K562 (cell line): Measurements from ENCODE around the gene CDC37. TPM values are rescaled to one million over a fixed set of nuclear protein-coding genes. Genes with fewer than 3 reads are reported as not detected.
A peak's percentile ranks its signal among the peaks of the same experiment; 100 is the strongest.

ENCODE experiments used
- ATAC-seq: fragments of 200-7000 bp; cut with Tn5 transposase; 3 replicates; pipeline ENCODE4 v1.9.1; 2020; ENCODE audit warnings: moderate library complexity
- BruUV-seq: library from RNA; stranded (reverse); fragments of 400-500 nt; replicated peaks from 2 replicates; lab custom pipeline; 2021; lab: Mats Ljungman, UMichigan
- CTCF ChIA-PET: fragments of 300-600 bp; formaldehyde crosslinking; extraction: SDS; loops from one replicate; lab custom pipeline; 2021; ENCODE audit warnings: low intra/inter-chr PET ratio; lab: Yijun Ruan, JAX
- POLR2A ChIA-PET: fragments of 300-600, 350-650 bp; sonication (Branson Sonifier 250); formaldehyde crosslinking; extraction: SDS; loops from one replicate; lab custom pipeline; 2021; ENCODE audit warnings: antibody characterized with exemption, inconsistent platforms; lab: Yijun Ruan, JAX
- DNase-seq, 4 experiments: peaks; one replicate each; pipeline versions ENCODE4 v3.0.0 to v3.0.0-alpha.2; 2011 to 2018; ENCODE audit warnings: low spot score in 3 of 4, mixed read lengths in 3 of 4; ENCODE audit errors: extremely low read depth in 1 of 4
- FAIRE-seq: peaks from 2 replicates; lab custom pipeline; 2011; peaks lifted over from hg19 to GRCh38; lab: Jason Lieb, UNC
- H2AFZ ChIP-seq: 2 replicates; pipeline ENCODE4 v1.6.0; 2011; ENCODE audit warnings: low read depth, low read length, control low read depth, inconsistent platforms
- H3K27ac ChIP-seq: fragments of 200-600 bp; 3 replicates; pipeline ENCODE4 v1.8.0; 2011; ENCODE audit warnings: low read depth, mild to moderate bottlenecking, control low read depth, inconsistent platforms, low read length, moderate library complexity, mixed read lengths; ENCODE audit errors: extremely low read depth
- H3K27me3 ChIP-seq, 2 experiments: fragments of 300-600 bp in 1 of 2; 2 replicates in 1 of 2; 3 replicates in 1 of 2; pipeline versions ENCODE4 v1.6.0 to v1.8.0; 2011; ENCODE audit warnings: inconsistent platforms in 2 of 2, low read length in 2 of 2, mild to moderate bottlenecking in 1 of 2, mixed read lengths in 1 of 2, moderate library complexity in 1 of 2; ENCODE audit not compliant: control insufficient read depth in 2 of 2, insufficient read depth in 2 of 2
- H3K36me3 ChIP-seq: fragments of 300-600 bp; 3 replicates; pipeline ENCODE4 v1.8.0; 2011; ENCODE audit warnings: mild to moderate bottlenecking, low read length, inconsistent platforms; ENCODE audit not compliant: control insufficient read depth, insufficient read depth
- H3K4me1 ChIP-seq, 2 experiments: fragments of 200-600 bp in 1 of 2; replicated peaks in 1 of 2; 2 replicates in 1 of 2; 3 replicates in 1 of 2; pipeline versions ENCODE4 v1.5.1 to v1.8.0; 2011; ENCODE audit warnings: inconsistent platforms in 2 of 2, low read length in 2 of 2, mild to moderate bottlenecking in 1 of 2, mixed read lengths in 1 of 2, moderate library complexity in 1 of 2; ENCODE audit not compliant: control insufficient read depth in 2 of 2, insufficient read depth in 2 of 2
- H3K4me2 ChIP-seq: 2 replicates; pipeline ENCODE4 v1.6.1; 2011; ENCODE audit warnings: low read length, control low read depth, inconsistent platforms, mixed read lengths; ENCODE audit not compliant: insufficient read depth
- H3K4me3 ChIP-seq: fragments of 200-600 bp; sonication (generic), shearing (Covaris generic); 2 replicates; pipeline ENCODE4 v1.5.1; 2016; ENCODE audit warnings: control low read depth, inconsistent platforms
- H3K79me2 ChIP-seq: fragments of 200-600 bp; 3 replicates; pipeline ENCODE4 v1.8.0; 2011; ENCODE audit warnings: low read length, inconsistent platforms; ENCODE audit not compliant: control insufficient read depth, insufficient read depth
- H3K9ac ChIP-seq, 2 experiments: 2 replicates each; pipeline versions ENCODE4 v1.6.0 to v1.6.1; 2011; ENCODE audit warnings: low read depth in 2 of 2, low read length in 2 of 2, control low read depth in 1 of 2, inconsistent platforms in 1 of 2, mild to moderate bottlenecking in 1 of 2, mixed read lengths in 1 of 2; ENCODE audit not compliant: insufficient read depth in 1 of 2
- H3K9me1 ChIP-seq: one replicate; pipeline ENCODE4 v1.6.0; 2011; ENCODE audit warnings: inconsistent platforms, mild to moderate bottlenecking, low read length, moderate library complexity; ENCODE audit not compliant: control insufficient read depth, insufficient read depth
- H3K9me3 ChIP-seq: replicated peaks from 2 replicates; pipeline ENCODE4 v1.5.1; 2011; ENCODE audit warnings: low read depth, low read length, inconsistent platforms; ENCODE audit not compliant: control insufficient read depth, insufficient read depth
- H4K20me1 ChIP-seq: replicated peaks from 2 replicates; pipeline ENCODE4 v1.6.1; 2011; ENCODE audit warnings: low read length, inconsistent platforms, mixed read lengths; ENCODE audit not compliant: control insufficient read depth, insufficient read depth
- CBX5 ChIP-seq: IDR thresholded peaks from 2 replicates; pipeline ENCODE4 v1.6.1; 2014; ENCODE audit warnings: low read depth, borderline replicate concordance
- CEBPB ChIP-seq: fragments of 450-650 bp; IDR thresholded peaks from 2 replicates; pipeline ENCODE4 v1.6.1; 2016; ENCODE audit warnings: missing genetic modification characterization, missing compliant biosample characterization
- ILK ChIP-seq: fragments of 450-650 bp; IDR thresholded peaks from 2 replicates; pipeline ENCODE4 v1.6.1; 2016; ENCODE audit warnings: missing genetic modification characterization, low read depth, mild to moderate bottlenecking, missing compliant biosample characterization, moderate library complexity, borderline replicate concordance
- NCOA1 ChIP-seq: fragments of 450-650 bp; IDR thresholded peaks from 2 replicates; pipeline ENCODE4 v1.6.1; 2016; ENCODE audit warnings: low read depth
- NR1H2 ChIP-seq: sonication (generic); formaldehyde crosslinking; IDR thresholded peaks from 2 replicates; pipeline ENCODE4 v1.4.0; 2020; ENCODE audit warnings: mild to moderate bottlenecking, missing genetic modification reagents
- PHB2 ChIP-seq: fragments of 450-650 bp; IDR thresholded peaks from 2 replicates; pipeline ENCODE4 v1.6.1; 2017; ENCODE audit warnings: low read depth
- POLR2G ChIP-seq: fragments of 200-400 bp; formaldehyde crosslinking; IDR thresholded peaks from 2 replicates; pipeline ENCODE4 v1.6.1; 2017; ENCODE audit warnings: low read depth, mild to moderate bottlenecking, antibody characterized with exemption, low read length, moderate library complexity
- RAD51 ChIP-seq: fragments of 450-650 bp; IDR thresholded peaks from 2 replicates; pipeline ENCODE4 v1.7.1; 2016; ENCODE audit warnings: low read depth, mild to moderate bottlenecking, borderline replicate concordance
- RBFOX2 ChIP-seq: fragments of 200-400 bp; formaldehyde crosslinking; IDR thresholded peaks from 2 replicates; pipeline ENCODE4 v1.6.1; 2017; ENCODE audit warnings: low read depth, mild to moderate bottlenecking, low read length, moderate library complexity
- ZBTB33 ChIP-seq: sonication (generic); formaldehyde crosslinking; IDR thresholded peaks from 2 replicates; pipeline ENCODE4 v1.8.1; 2023; ENCODE audit warnings: mild to moderate bottlenecking, missing genetic modification reagents
- ZNF512 ChIP-seq: IDR thresholded peaks from 2 replicates; pipeline ENCODE4 v1.6.1; 2016; ENCODE audit warnings: missing genetic modification characterization, missing compliant biosample characterization
- WGBS: fragments of 100-300 bp; shearing (Covaris generic); methylation state at CpG from one replicate; pipeline ENCODE4 v1.1.6; 2016; ENCODE audit warnings: low coverage, mixed read lengths; ENCODE audit not compliant: insufficient coverage; ENCODE audit errors: missing lambda C conversion rate; 5-methylcytosine and 5-hydroxymethylcytosine counted together
- in situ Hi-C: fragments of 300-500 bp; cut with MboI; formaldehyde crosslinking; loops from 4 replicates; pipeline ENCODE4 v1.15.0; 2018; ENCODE audit warnings: inconsistent platforms, mixed read lengths
- intact Hi-C: fragments of 100-400 bp; cut with micrococcal nuclease; formaldehyde crosslinking; loops from 2 replicates; pipeline ENCODE4 v1.14.2; 2022
- polyA plus RNA-seq, 8 experiments: library from polyadenylated mRNA; depleted of rRNA in 4 of 8; stranded (reverse) in 5 of 8; unstranded in 3 of 8; fragments of >200 nt; fragmentation: Nextera tagmentation in 2 of 8; fragmentation: Illumina TruSeq in 1 of 8; extraction: Ambion mirVana in 2 of 8; extraction: Trizol in 1 of 8; gene quantifications; 2 replicates each; pipeline versions ENCODE4 v1.2.1 to v1.2.3, GENCODE V29; 2011 to 2014; ENCODE audit warnings: inconsistent platforms in 1 of 8, missing spikeins in 1 of 8
- total RNA-seq, 7 experiments: library from RNA; depleted of rRNA in 6 of 7; stranded (reverse); fragments of >200 nt in 6 of 7; fragmentation: Illumina TruSeq in 2 of 7; extraction: Trizol in 2 of 7; gene quantifications; 2 replicates each; pipeline versions ENCODE4 v1.2.1 to v1.2.3, GENCODE V29; 2011 to 2021; ENCODE audit warnings: low replicate concordance in 1 of 7

The CDC37 gene
- total and polyA plus RNA-seq, 9 of the 15 experiments (the other 6 are each of a cell fraction or from before 2014, with no cell fraction given), result 6.6 to 538 (median 227) TPM

- in situ Hi-C loops (no loop called here), intact Hi-C loops (no loop called here)
- no peak overlapping the region for H3K4me3 ChIP-seq
- no peak overlapping the region for H3K27ac ChIP-seq
- DNase-seq (peak in 1 of 4 experiments; percentile 13), FAIRE-seq (no peak), ATAC-seq (no peak)
- H3K4me2 ChIP-seq, result no peak overlapping the region
- TF ChIP-seq CBX5, result no peak
- no peak for TF ChIP-seq NR1H2
- TF ChIP-seq RAD51, result no peak
- TF ChIP-seq PHB2, result no peak
- TF ChIP-seq ILK (tag), result no peak
- peak; percentile 53; the same call in 1 of the 2 replicates for TF ChIP-seq ZBTB33 (CRISPR knock-in tag)
- peak; percentile 41; the same call in 1 of the 2 replicates for TF ChIP-seq RBFOX2
- no peak for TF ChIP-seq CEBPB (tag)
- TF ChIP-seq ZNF512 (tag), result no peak
- 0 out of 2 replicates have a peak, but pooled peaks have one; percentile 31 for TF ChIP-seq POLR2G
- TF ChIP-seq NCOA1, result no peak
- H4K20me1 ChIP-seq, result peaks cover 9% of the 10 kb centered on the region; the same call in 1 of the 2 replicates
- POLR2A ChIA-PET, result interaction anchor here (1.1 kb wide), 1 partner anchor 103 kb away, joined by 3 read pairs; the partner anchor contains the start of gene ICAM5
- no peak overlapping the region for H3K9ac ChIP-seq
- H3K79me2 ChIP-seq, result peaks cover 18% of the 10 kb centered on the region
- peaks cover 79% of the 10 kb centered on the region; the same call in 2 of the 3 replicates for H3K36me3 ChIP-seq
- 80% methylated on average over 4 of the region's 24 CpGs for WGBS
- CTCF ChIA-PET, result interaction anchor here (0.7 kb wide), 1 partner anchor 134 kb away, joined by 3 read pairs; no protein-coding TSS in a partner anchor
- peaks cover 0 to 10% of the 10 kb centered on the region in 2 experiments; a peak in 3 of 5 replicates for H3K4me1 ChIP-seq
- H3K9me1 ChIP-seq, result no peaks in the 10 kb centered on the region
- no TSS peak for BruUV-seq
- no peaks in the 10 kb centered on the region for H3K27me3 ChIP-seq
- no peak overlapping the region for H2AFZ ChIP-seq
- H3K9me3 ChIP-seq, result no peaks in the 10 kb centered on the region
Observed at GRCh38 chr19:10393137-10393536, 10.2 kb downstream of the CDC37 start.
